DMS53 treated with DMSO at 0.1 percent for 48 hours (cell line): ENCODE results near the gene ZFP36L2.

Experiments
- DNase-seq: peaks from one replicate; lab custom pipeline; 2025; ENCODE audit not compliant: unreplicated experiment; lab: John Stamatoyannopoulos, UW

The ZFP36L2 gene

GRCh38 chr2:43224571-43225092 lies 1.8 kb downstream of the ZFP36L2 start:
- DNase-seq, result no peak

- no peak for DNase-seq
Observed at GRCh38 chr2:43224131-43224570, 2.3 kb downstream of the ZFP36L2 start.

GRCh38 chr2:43223521-43224001 lies 2.8 kb downstream of the ZFP36L2 start:
- DNase-seq, result no peak

- no peak for DNase-seq
Observed at GRCh38 chr2:43222475-43223309, 3.7 kb downstream of the ZFP36L2 start.

GRCh38 chr2:43221763-43222474 lies 4.5 kb downstream of the ZFP36L2 start:
- DNase-seq, result peak; percentile 37

- no peak for DNase-seq
Observed at GRCh38 chr2:43221124-43221762, 5.2 kb downstream of the ZFP36L2 start.

- no peak for DNase-seq
Observed at GRCh38 chr2:43220760-43221123, 5.7 kb downstream of the ZFP36L2 start.

- no peak for DNase-seq
Observed at GRCh38 chr2:43220229-43220751, 6.1 kb downstream of the ZFP36L2 start.

- peak; percentile 64 for DNase-seq
Observed at GRCh38 chr2:43219383-43220228, 6.8 kb downstream of the ZFP36L2 start.

- peak; percentile 22 for DNase-seq
Observed at GRCh38 chr2:43218702-43219382, 7.6 kb downstream of the ZFP36L2 start.

GRCh38 chr2:43218155-43218701 lies 8.2 kb downstream of the ZFP36L2 start:
- DNase-seq, result no peak

GRCh38 chr2:43217228-43218154 lies 8.9 kb downstream of the ZFP36L2 start:
- no peak for DNase-seq

- DNase-seq, result no peak
Observed at GRCh38 chr2:43216629-43217028, 9.8 kb downstream of the ZFP36L2 start.

- DNase-seq, result no peak
Observed at GRCh38 chr2:43215673-43216255, 10.6 kb downstream of the ZFP36L2 start.

- no peak for DNase-seq
Observed at GRCh38 chr2:43214253-43214652, 12.2 kb downstream of the ZFP36L2 start.

GRCh38 chr2:43212931-43213330 lies 13.5 kb downstream of the ZFP36L2 start:
- DNase-seq, result no peak

- DNase-seq, result no peak
Observed at GRCh38 chr2:43212216-43212835, 14.1 kb downstream of the ZFP36L2 start.
